GM12864 (cell line): Measurements from ENCODE around the gene XRCC1.

ENCODE experiments used
- DNase-seq: peaks from one replicate; pipeline ENCODE4 v3.0.0-alpha.2; 2011; ENCODE audit warnings: low read depth
- H3K4me3 ChIP-seq: 2 replicates; pipeline ENCODE4 v1.5.1; 2011; ENCODE audit warnings: mild to moderate bottlenecking, low read depth, low read length, control low read depth
- CTCF ChIP-seq: IDR thresholded peaks from 2 replicates; pipeline ENCODE4 v1.5.1; 2011; ENCODE audit warnings: low read depth, mild to moderate bottlenecking, moderate library complexity, low read length, control low read depth, inconsistent platforms; ENCODE audit errors: missing control alignments

XRCC1 gene

GRCh38 chr19:43586346-43586745 is 11.0 kb upstream of the XRCC1 start:
- DNase-seq: no peak
- TF ChIP-seq CTCF: no peak
- H3K4me3 ChIP-seq: no peak overlapping the region

GRCh38 chr19:43584484-43584883 is 9.2 kb upstream of the XRCC1 start:
- DNase-seq: no peak
- no peak overlapping the region for H3K4me3 ChIP-seq
- TF ChIP-seq CTCF: no peak

GRCh38 chr19:43582495-43582894 is 7.2 kb upstream of the XRCC1 start:
- DNase-seq: no peak
- H3K4me3 ChIP-seq: no peak overlapping the region
- no peak for TF ChIP-seq CTCF

- peak overlapping the region; percentile 13 for H3K4me3 ChIP-seq
- no peak for TF ChIP-seq CTCF
- DNase-seq: no peak
Observed at GRCh38 chr19:43581467-43581866, 6.1 kb upstream of the XRCC1 start.

- H3K4me3 ChIP-seq: no peak overlapping the region
- DNase-seq: no peak
- TF ChIP-seq CTCF: no peak
Observed at GRCh38 chr19:43578787-43579186, 3.5 kb upstream of the XRCC1 start.

- TF ChIP-seq CTCF: no peak
- no peak for DNase-seq
- H3K4me3 ChIP-seq: peak overlapping the region; percentile 35
Observed at GRCh38 chr19:43575955-43576878, 890 bp upstream of the XRCC1 start.

- peak overlapping the region; percentile 80 for H3K4me3 ChIP-seq
- no peak for TF ChIP-seq CTCF
- DNase-seq: no peak
Observed at GRCh38 chr19:43574424-43575155, 737 bp downstream of the XRCC1 start.
